Osteoblast (primary cell): ENCODE data around the gene GRP. TPM values are rescaled to one million over a fixed set of nuclear protein-coding genes. Genes with fewer than 3 reads are reported as not detected.

Experiments
- DNase-seq: peaks from one replicate; pipeline ENCODE4 v3.0.0; 2011; ENCODE audit warnings: low spot score, mixed read lengths; ENCODE audit not compliant: insufficient read length; ENCODE audit errors: missing footprints
- H2AFZ ChIP-seq: 2 replicates; pipeline ENCODE4 v1.6.0; 2011; ENCODE audit warnings: mild to moderate bottlenecking, low read length
- H3K27ac ChIP-seq: 2 replicates; pipeline ENCODE4 v1.5.1; 2011; ENCODE audit warnings: mild to moderate bottlenecking, low read depth, low read length, moderate library complexity
- H3K27me3 ChIP-seq: 2 replicates; pipeline ENCODE4 v1.6.0; 2012; ENCODE audit warnings: mild to moderate bottlenecking, control low read depth, inconsistent platforms, low read length, moderate library complexity; ENCODE audit not compliant: insufficient read depth
- H3K36me3 ChIP-seq: 2 replicates; pipeline ENCODE4 v1.5.1; 2011; ENCODE audit warnings: mild to moderate bottlenecking, low read length, control low read depth, moderate library complexity; ENCODE audit not compliant: insufficient read depth
- H3K4me1 ChIP-seq: 2 replicates; pipeline ENCODE4 v1.5.1; 2011; ENCODE audit warnings: mild to moderate bottlenecking, low read length, control low read depth, moderate library complexity; ENCODE audit not compliant: insufficient read depth
- H3K4me2 ChIP-seq: 2 replicates; pipeline ENCODE4 v1.6.0; 2011; ENCODE audit warnings: mild to moderate bottlenecking, low read length; ENCODE audit not compliant: insufficient read depth
- H3K4me3 ChIP-seq: fragments of 200-600 bp; sonication (generic); 3 replicates; pipeline ENCODE4 v1.5.1; 2012; ENCODE audit warnings: mild to moderate bottlenecking, low read length, inconsistent platforms; ENCODE audit not compliant: insufficient read depth
- H3K79me2 ChIP-seq: 2 replicates; pipeline ENCODE4 v1.6.0; 2012; ENCODE audit warnings: mild to moderate bottlenecking, low read length, control low read depth, inconsistent platforms; ENCODE audit not compliant: insufficient read depth
- H3K9me3 ChIP-seq: 2 replicates; pipeline ENCODE4 v1.5.1; 2011; ENCODE audit warnings: low read depth, low read length, control low read depth
- H4K20me1 ChIP-seq: 2 replicates; pipeline ENCODE4 v1.6.0; 2012; ENCODE audit warnings: mild to moderate bottlenecking, low read length, control low read depth; ENCODE audit not compliant: insufficient read depth
- CTCF ChIP-seq: IDR thresholded peaks from 2 replicates; pipeline ENCODE4 v1.5.1; 2011; ENCODE audit warnings: mild to moderate bottlenecking, low read depth, low read length, moderate library complexity; ENCODE audit errors: extremely low read depth
- total RNA-seq: library from RNA; depleted of rRNA; stranded (reverse); fragments of >200 nt; gene quantifications from 2 replicates; pipeline ENCODE4 v1.2.3, GENCODE V29; 2012

Gene GRP
- total RNA-seq, 1 donor = not detected

- no peak for TF ChIP-seq CTCF
Observed at GRCh38 chr18:59267503-59268126, 47.7 kb downstream of the GRP start.

GRCh38 chr18:59268127-59268720 is 48.3 kb downstream of the GRP start:
- H3K27ac ChIP-seq = no peak overlapping the region
- no peak overlapping the region for H2AFZ ChIP-seq
- H3K4me2 ChIP-seq = no peak overlapping the region
- peaks cover 98% of the 10 kb centered on the region for H3K27me3 ChIP-seq
- no peak overlapping the region for H3K4me3 ChIP-seq
- no peak for TF ChIP-seq CTCF
- H4K20me1 ChIP-seq = no peaks in the 10 kb centered on the region
- DNase-seq = peak; percentile 80
- no peaks in the 10 kb centered on the region for H3K79me2 ChIP-seq
- H3K36me3 ChIP-seq = no peaks in the 10 kb centered on the region
- peaks cover 4% of the 10 kb centered on the region for H3K9me3 ChIP-seq
- H3K4me1 ChIP-seq = no peaks in the 10 kb centered on the region

More at GRCh38 chr18:59267503-59268126, 47.7 kb downstream of the GRP start:
- DNase-seq = peak; percentile 87
- Histone ChIP-seq H3K27ac (no peak overlapping the region), H3K9me3 (peaks cover 4% of the 10 kb centered on the region), H3K4me3 (no peak overlapping the region), H3K79me2 (no peaks in the 10 kb centered on the region), H3K4me1 (no peaks in the 10 kb centered on the region), H2AFZ (no peak overlapping the region), H3K27me3 (peaks cover 99% of the 10 kb centered on the region), H3K4me2 (no peak overlapping the region), H4K20me1 (no peaks in the 10 kb centered on the region), H3K36me3 (no peaks in the 10 kb centered on the region)

- Histone ChIP-seq H3K4me1 (no peaks in the 10 kb centered on the region), H3K4me3 (no peak overlapping the region), H3K36me3 (no peaks in the 10 kb centered on the region), H3K79me2 (no peaks in the 10 kb centered on the region), H2AFZ (no peak overlapping the region), H3K9me3 (peaks cover 4% of the 10 kb centered on the region), H3K27ac (no peak overlapping the region), H4K20me1 (no peaks in the 10 kb centered on the region), H3K27me3 (peaks cover 98% of the 10 kb centered on the region), H3K4me2 (no peak overlapping the region)
- no peak for TF ChIP-seq CTCF
- DNase-seq = peak; percentile 90
Observed at GRCh38 chr18:59268721-59269562, 49.0 kb downstream of the GRP start.
